ENCODE results near the gene PRUNE1. TPM values are rescaled to one million over a fixed set of nuclear protein-coding genes. Genes with fewer than 3 reads are reported as not detected.

The PRUNE1 gene
- total RNA-seq, 2 donors from 2014 or later = 20.4 to 21.5 TPM

GRCh38 chr1:150997126-150997872 lies 10.9 kb upstream of the PRUNE1 start:
- Histone ChIP-seq H3K27ac (no peak overlapping the region), H3K4me1 (no peaks in the 10 kb centered on the region), H3K9ac (ENCODE audit: low read depth in 2 of 2, low read length in 2 of 2) (no peak overlapping the region), H3K27me3 (no peaks in the 10 kb centered on the region), H3K36me3 (no peaks in the 10 kb centered on the region), H3K4me3 (no peak overlapping the region), H3K9me3 (no peaks in the 10 kb centered on the region)
- intact Hi-C loops (cut with DNase I) = loop anchor here (10.0 kb wide), 1 partner anchor 172 kb away; no protein-coding TSS in a partner anchor
- TF ChIP-seq, protein P1, sequence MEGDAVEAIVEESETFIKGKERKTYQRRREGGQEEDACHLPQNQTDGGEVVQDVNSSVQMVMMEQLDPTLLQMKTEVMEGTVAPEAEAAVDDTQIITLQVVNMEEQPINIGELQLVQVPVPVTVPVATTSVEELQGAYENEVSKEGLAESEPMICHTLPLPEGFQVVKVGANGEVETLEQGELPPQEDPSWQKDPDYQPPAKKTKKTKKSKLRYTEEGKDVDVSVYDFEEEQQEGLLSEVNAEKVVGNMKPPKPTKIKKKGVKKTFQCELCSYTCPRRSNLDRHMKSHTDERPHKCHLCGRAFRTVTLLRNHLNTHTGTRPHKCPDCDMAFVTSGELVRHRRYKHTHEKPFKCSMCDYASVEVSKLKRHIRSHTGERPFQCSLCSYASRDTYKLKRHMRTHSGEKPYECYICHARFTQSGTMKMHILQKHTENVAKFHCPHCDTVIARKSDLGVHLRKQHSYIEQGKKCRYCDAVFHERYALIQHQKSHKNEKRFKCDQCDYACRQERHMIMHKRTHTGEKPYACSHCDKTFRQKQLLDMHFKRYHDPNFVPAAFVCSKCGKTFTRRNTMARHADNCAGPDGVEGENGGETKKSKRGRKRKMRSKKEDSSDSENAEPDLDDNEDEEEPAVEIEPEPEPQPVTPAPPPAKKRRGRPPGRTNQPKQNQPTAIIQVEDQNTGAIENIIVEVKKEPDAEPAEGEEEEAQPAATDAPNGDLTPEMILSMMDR (IDR thresholded peaks at IDR 0.05) = no peak
- no peak for DNase-seq

GRCh38 chr1:150997949-150998348 lies 10.3 kb upstream of the PRUNE1 start:
- no peak for DNase-seq
- TF ChIP-seq, protein P1 (IDR thresholded peaks at IDR 0.05) = no peak
- no peaks in the 10 kb centered on the region for H3K4me1 ChIP-seq
- H3K27ac ChIP-seq = no peak overlapping the region
- H3K9me3 ChIP-seq = no peaks in the 10 kb centered on the region
- H3K4me3 ChIP-seq = no peak overlapping the region
- intact Hi-C loops (cut with DNase I) = loop anchor here (10.0 kb wide), 1 partner anchor 173 kb away; no protein-coding TSS in a partner anchor
- no peaks in the 10 kb centered on the region for H3K27me3 ChIP-seq
- H3K36me3 ChIP-seq = no peaks in the 10 kb centered on the region
- no peak overlapping the region for H3K9ac ChIP-seq (ENCODE audit: low read depth in 2 of 2, low read length in 2 of 2)

GRCh38 chr1:150999051-150999674 lies 9.1 kb upstream of the PRUNE1 start:
- no peak overlapping the region for H3K4me3 ChIP-seq
- no peak overlapping the region for H3K27ac ChIP-seq
- H3K36me3 ChIP-seq = no peaks in the 10 kb centered on the region
- no peaks in the 10 kb centered on the region for H3K9me3 ChIP-seq
- no peak overlapping the region for H3K9ac ChIP-seq (ENCODE audit: low read depth in 2 of 2, low read length in 2 of 2)
- intact Hi-C loops (cut with DNase I) = loop anchor here (10.0 kb wide), 1 partner anchor 174 kb away; no protein-coding TSS in a partner anchor
- H3K27me3 ChIP-seq = no peaks in the 10 kb centered on the region
- DNase-seq = no peak
- TF ChIP-seq, protein P1 (IDR thresholded peaks at IDR 0.05) = no peak
- H3K4me1 ChIP-seq = no peaks in the 10 kb centered on the region

- no peaks in the 10 kb centered on the region for H3K9me3 ChIP-seq
- no peaks in the 10 kb centered on the region for H3K36me3 ChIP-seq
- no peaks in the 10 kb centered on the region for H3K4me1 ChIP-seq
- H3K9ac ChIP-seq (ENCODE audit: low read depth in 2 of 2, low read length in 2 of 2) = no peak overlapping the region
- intact Hi-C loops (cut with DNase I) = loop anchor here (10.0 kb wide), 1 partner anchor 175 kb away; no protein-coding TSS in a partner anchor
- H3K27ac ChIP-seq = no peak overlapping the region
- no peaks in the 10 kb centered on the region for H3K27me3 ChIP-seq
- H3K4me3 ChIP-seq = no peak overlapping the region
- TF ChIP-seq, protein P1 (IDR thresholded peaks at IDR 0.05) = no peak
- DNase-seq = no peak
Measured at GRCh38 chr1:150999926-151000325, 8.3 kb upstream of the PRUNE1 start.

DNA sequence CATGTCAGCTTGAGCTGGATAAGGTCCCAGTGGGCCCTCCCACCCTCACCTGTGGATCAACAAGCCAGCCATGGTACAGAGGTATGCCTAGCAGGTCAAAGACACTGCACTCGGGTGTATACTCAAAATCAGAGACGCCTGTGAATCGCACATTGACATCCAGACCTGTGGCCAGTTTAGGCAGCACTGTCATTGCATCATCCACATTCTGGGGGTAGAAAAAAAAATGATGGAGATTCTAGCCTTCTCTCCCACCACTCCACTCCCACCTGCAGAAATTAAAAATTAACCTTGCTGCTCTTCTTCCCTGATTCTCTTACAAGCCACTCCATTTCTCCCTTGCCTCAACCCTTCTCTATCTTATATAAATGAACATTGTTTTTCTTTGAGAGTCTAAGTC lies 7.8 kb upstream of the PRUNE1 start:
- Histone ChIP-seq H3K9ac (ENCODE audit: low read depth in 2 of 2, low read length in 2 of 2) (no peak overlapping the region), H3K27ac (no peak overlapping the region), H3K4me1 (no peaks in the 10 kb centered on the region), H3K9me3 (no peaks in the 10 kb centered on the region), H3K27me3 (no peaks in the 10 kb centered on the region), H3K4me3 (no peak overlapping the region), H3K36me3 (no peaks in the 10 kb centered on the region)
- no peak for DNase-seq
- TF ChIP-seq, protein P1 (IDR thresholded peaks at IDR 0.05) = no peak
- intact Hi-C loops (cut with DNase I) = no loop called here

Measured in colonic mucosa (tissue), 4 donors.